HG02759 (cell line): Measurements from ENCODE around the gene ZNF800.

Experiments
- ATAC-seq: cut with Tn5 transposase; IDR thresholded peaks from one replicate; pipeline ENCODE4 v1.9.1; 2021; ENCODE audit warnings: mild to moderate bottlenecking, moderate library complexity; ENCODE audit not compliant: unreplicated experiment

ZNF800 gene

GRCh38 chr7:127350586-127350985, 41.9 kb downstream of the ZNF800 start:
- ATAC-seq, result no peak

DNA sequence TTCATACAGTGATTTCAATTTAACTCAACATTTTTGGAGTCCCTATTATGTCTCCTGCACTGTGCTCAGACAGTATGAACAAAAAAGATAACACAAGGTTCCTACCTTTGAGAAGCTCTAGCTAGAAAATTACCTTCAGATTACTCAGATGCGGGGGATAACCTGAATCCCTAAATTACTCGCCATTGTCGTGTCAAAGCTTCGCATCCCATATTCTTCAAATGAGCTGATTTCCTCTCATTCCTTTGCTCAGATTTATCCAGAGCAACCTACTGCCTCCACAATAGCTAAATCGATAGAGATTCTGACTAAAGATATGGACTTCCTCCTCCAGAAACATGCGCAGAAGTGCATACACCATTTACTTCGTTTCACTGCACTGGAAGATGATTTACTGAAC, 42.6 kb downstream of the ZNF800 start:
- no peak for ATAC-seq

- no peak for ATAC-seq
Observed at GRCh38 chr7:127348247-127348631, 44.3 kb downstream of the ZNF800 start.

- peak; percentile 99 for ATAC-seq
Observed at GRCh38 chr7:127347567-127348246, 44.8 kb downstream of the ZNF800 start.

DNA sequence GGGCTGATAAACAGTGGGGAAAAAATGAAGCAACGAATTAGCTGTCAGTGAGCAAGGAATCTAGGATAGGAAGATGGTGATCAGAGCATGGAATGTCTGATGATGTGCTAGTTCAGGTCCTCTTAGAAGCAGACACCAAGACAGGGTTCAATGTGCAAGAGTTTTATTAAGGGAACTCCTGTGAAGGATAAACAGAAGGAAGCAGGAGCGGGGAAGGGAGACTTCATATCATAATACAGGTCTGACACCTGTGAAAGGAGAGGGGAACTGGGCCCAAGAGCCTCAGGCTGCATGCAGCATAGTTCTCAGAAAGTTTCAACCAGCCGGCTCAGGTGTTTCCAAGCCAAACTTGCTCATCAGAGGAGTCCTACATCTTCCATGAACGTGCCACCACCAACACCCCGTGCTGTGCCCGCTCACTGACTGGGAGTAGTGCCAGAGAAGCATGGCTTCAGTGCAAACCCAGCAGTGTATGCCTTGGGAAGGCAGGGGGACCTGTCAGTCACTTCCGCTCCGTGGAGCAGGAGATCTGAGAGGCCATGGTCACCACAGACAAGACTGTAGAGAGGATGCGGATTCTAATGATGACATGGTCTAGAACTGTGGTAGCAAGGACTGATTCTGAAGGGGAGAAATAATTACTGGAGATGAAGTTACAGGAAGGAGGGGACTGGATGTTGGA, 45.8 kb downstream of the ZNF800 start:
- ATAC-seq, result no peak

DNA sequence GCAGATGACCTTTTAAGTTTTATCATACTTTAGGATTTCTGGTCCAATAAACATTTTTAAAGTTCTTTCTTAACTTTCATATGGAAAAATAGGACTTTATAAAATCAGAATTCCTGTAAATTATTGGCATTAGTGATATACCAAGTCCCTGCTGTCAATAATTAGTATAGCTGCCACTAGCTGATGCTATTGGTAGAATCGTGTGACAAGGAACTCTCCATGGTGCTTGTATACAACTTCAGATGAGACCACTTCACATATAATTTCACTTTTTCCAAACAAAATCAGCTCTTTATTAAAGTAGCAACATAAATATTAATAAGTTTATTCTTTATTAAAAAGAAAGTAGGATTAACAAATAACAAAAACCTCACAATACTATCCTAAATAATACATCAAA, 49.9 kb downstream of the ZNF800 start:
- no peak for ATAC-seq

DNA sequence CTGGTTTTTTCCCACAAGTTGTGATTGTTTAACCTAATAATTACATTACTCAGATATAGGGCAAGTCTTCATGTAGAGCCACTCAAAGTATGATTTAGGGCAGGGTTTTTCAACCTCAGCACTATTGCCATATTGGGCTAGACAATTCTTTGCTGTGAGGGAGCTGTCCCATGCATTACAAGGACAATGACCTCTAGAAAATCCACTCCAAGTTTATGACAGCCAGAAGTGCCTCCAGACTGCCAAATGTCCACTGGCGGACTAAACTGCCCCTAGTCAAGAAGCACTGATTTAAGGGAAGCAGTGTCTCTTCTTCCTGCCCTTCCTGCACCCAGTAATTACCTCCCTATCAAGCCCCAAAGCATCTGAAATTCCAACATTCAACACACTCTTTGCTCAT, 54.4 kb downstream of the ZNF800 start:
- ATAC-seq, result no peak

- no peak for ATAC-seq
Observed at GRCh38 chr7:127337581-127337980, 54.9 kb downstream of the ZNF800 start.

DNA sequence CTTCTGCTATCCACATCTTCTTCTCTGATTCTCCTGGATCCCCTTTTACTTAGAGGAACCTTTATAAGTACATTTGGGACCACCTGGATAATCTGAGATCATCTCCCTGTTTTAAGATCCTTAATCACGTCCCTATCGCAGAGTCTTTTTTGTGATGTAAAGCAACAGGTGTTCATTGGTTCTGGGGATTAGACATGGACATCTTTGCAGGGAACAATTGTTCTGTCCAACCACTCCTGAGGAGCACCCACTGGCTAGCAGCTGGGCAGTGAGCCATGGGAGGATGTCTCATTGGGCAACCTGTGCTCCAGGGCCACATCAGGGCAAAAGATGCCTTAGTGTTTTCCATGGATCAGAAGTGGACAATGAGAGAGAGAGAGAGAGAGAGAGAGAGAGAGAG, 56.0 kb downstream of the ZNF800 start:
- ATAC-seq, result no peak

- no peak for ATAC-seq
Observed at GRCh38 chr7:127332880-127333279, 59.6 kb downstream of the ZNF800 start.

DNA sequence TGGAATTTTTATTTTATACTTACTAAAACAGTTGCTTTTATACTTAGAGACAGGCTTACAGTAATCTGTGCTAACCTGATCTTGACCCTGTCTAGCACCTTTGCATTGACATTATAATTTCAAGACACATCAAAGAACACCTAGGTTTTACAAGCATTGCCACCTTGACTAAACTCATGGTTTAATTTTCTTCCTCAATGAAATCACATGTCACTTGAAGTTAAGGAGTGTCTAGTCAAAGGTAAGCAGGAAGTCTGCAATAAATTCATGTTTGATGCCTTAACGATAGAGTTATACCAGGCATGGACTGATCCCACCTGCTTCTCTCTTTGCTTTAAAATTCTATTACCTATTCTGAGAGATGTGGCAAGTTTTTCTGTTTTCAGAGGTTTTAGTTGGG, 62.4 kb downstream of the ZNF800 start:
- no peak for ATAC-seq

- ATAC-seq, result no peak
Observed at GRCh38 chr7:127322832-127323493, 69.5 kb downstream of the ZNF800 start.

DNA sequence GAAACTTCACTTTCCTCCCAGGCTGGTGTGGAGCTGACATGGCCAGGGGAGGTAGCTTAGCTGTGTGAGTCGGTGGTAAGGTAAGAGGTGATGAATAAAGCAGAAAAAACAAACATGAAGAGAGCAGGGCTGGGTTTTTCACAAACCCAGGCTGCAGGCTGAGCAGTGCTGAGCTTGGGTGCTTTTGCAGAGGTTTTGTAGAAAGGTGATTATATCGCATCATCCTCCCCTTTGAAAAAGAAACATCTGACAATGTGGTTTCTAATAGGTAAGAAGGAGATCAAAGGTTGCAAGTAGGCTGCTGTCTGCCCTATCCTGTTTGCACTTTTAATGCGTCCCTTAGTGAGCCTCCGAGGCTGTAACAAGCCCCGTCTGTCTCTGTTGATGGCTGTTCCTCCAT, 70.2 kb downstream of the ZNF800 start:
- no peak for ATAC-seq

GRCh38 chr7:127320974-127321373, 71.5 kb downstream of the ZNF800 start:
- no peak for ATAC-seq
